Raji (cell line): ENCODE measurements around the gene RNF150.

Experiments used
- POLR2A ChIP-seq: IDR thresholded peaks from 2 replicates; pipeline ENCODE4 v1.6.1; 2011; ENCODE audit warnings: low read depth, low read length, control low read depth; ENCODE audit not compliant: insufficient read depth

Gene RNF150

GRCh38 chr4:140893939-140894338, 239.3 kb downstream of the RNF150 start:
- TF ChIP-seq POLR2A = no peak

- no peak for TF ChIP-seq POLR2A
Measured at GRCh38 chr4:140888054-140888453, 245.2 kb downstream of the RNF150 start.

- TF ChIP-seq POLR2A = no peak
Measured at GRCh38 chr4:140887467-140887866, 245.8 kb downstream of the RNF150 start.

GRCh38 chr4:140884431-140885058, 248.7 kb downstream of the RNF150 start:
- no peak for TF ChIP-seq POLR2A

GRCh38 chr4:140877781-140878180, 255.5 kb downstream of the RNF150 start:
- no peak for TF ChIP-seq POLR2A

GRCh38 chr4:140876615-140877364, 256.5 kb downstream of the RNF150 start:
- no peak for TF ChIP-seq POLR2A

GRCh38 chr4:140875746-140876452, 257.4 kb downstream of the RNF150 start:
- TF ChIP-seq POLR2A = no peak

- TF ChIP-seq POLR2A = no peak
Measured at GRCh38 chr4:140874056-140874455, 259.2 kb downstream of the RNF150 start.

GRCh38 chr4:140871368-140871767, 261.9 kb downstream of the RNF150 start:
- no peak for TF ChIP-seq POLR2A

GRCh38 chr4:140870427-140870826, 262.8 kb downstream of the RNF150 start:
- TF ChIP-seq POLR2A = no peak

- no peak for TF ChIP-seq POLR2A
Measured at GRCh38 chr4:140869446-140869845, 263.8 kb downstream of the RNF150 start.

- TF ChIP-seq POLR2A = no peak
Measured at GRCh38 chr4:140867356-140867755, 265.9 kb downstream of the RNF150 start.

GRCh38 chr4:140866492-140867005, 266.7 kb downstream of the RNF150 start:
- no peak for TF ChIP-seq POLR2A

- TF ChIP-seq POLR2A = no peak
Measured at GRCh38 chr4:140865253-140866217, 267.7 kb downstream of the RNF150 start.

GRCh38 chr4:140863197-140863596, 270.1 kb downstream of the RNF150 start:
- TF ChIP-seq POLR2A = no peak
